Astrocyte of the spinal cord (primary cell): ENCODE results near the gene SLC66A1.

ENCODE experiments used
- DNase-seq: peaks from one replicate; pipeline ENCODE4 v3.0.0; 2011; ENCODE audit warnings: low read depth, low spot score
- H3K4me3 ChIP-seq: 2 replicates; pipeline ENCODE4 v1.5.1; 2011; ENCODE audit warnings: low read depth, mild to moderate bottlenecking, low read length, moderate library complexity
- in situ Hi-C: cut with HindIII; loops from 2 replicates; pipeline ENCODE4 v1.10.0; 2017; ENCODE audit warnings: low sequenced_read_pairs
- TF ChIP-seq, protein P1 (sequence below): IDR thresholded peaks from 2 replicates; pipeline ENCODE4 v1.5.1; 2012; ENCODE audit warnings: low read depth, mild to moderate bottlenecking, low read length, inconsistent platforms

The SLC66A1 gene

DNA sequence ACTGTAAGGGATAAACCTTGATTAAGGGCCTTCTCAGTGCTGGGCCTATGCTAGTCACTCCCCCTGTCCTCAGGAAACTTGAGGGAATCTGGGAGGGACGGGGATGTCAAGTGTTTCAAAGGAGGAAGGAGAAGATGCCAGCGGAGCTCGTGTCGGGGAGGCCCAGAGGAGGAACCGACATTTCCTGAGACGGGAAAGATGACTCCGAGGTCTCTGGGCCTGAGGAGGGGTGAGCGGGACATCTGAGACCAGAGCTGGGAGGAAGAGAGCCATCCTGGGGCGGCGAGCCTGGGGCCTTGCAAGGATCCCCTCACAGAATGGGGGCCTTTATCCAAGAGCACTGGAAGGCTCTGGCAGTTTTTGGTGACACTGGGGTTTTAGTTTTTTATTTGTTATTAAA, 10.4 kb downstream of the SLC66A1 start:
- in situ Hi-C loops, result no loop called here
- TF ChIP-seq, protein P1, sequence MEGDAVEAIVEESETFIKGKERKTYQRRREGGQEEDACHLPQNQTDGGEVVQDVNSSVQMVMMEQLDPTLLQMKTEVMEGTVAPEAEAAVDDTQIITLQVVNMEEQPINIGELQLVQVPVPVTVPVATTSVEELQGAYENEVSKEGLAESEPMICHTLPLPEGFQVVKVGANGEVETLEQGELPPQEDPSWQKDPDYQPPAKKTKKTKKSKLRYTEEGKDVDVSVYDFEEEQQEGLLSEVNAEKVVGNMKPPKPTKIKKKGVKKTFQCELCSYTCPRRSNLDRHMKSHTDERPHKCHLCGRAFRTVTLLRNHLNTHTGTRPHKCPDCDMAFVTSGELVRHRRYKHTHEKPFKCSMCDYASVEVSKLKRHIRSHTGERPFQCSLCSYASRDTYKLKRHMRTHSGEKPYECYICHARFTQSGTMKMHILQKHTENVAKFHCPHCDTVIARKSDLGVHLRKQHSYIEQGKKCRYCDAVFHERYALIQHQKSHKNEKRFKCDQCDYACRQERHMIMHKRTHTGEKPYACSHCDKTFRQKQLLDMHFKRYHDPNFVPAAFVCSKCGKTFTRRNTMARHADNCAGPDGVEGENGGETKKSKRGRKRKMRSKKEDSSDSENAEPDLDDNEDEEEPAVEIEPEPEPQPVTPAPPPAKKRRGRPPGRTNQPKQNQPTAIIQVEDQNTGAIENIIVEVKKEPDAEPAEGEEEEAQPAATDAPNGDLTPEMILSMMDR, result no peak
- no peak for DNase-seq
- H3K4me3 ChIP-seq, result no peak overlapping the region

DNA sequence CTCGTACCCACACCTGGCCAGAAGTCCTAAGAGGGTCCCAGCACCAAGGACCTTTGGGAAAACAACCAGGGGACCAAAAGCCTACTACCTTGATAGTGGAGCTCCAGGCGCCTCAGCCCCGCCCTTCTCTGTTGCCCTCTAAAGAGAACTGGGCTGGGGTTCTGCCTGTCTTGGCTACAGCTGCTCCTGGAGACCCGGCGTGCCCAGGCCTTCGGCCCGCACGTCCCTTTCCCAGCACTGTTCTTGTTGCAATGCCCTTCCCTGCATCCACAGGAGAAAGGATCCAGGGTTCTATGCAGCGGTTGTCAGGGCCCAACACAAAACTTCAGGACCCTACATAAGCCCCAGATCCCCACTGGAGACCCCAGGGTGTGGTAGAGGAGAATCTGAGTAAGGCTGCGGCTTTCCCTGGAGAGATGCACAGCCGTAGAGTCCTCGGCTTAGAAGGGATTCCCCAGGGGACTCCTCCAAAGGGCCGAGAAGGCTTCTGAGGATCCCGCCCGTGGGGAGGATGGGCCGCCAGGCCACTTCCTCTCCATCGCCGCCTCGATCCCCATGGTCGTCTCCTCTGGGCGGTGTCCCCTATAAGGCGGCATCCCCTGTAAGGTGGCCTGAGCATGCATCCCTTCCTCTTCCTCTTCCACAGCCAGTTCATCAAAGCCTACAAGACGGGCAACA, 12.0 kb downstream of the SLC66A1 start:
- in situ Hi-C loops, result no loop called here
- TF ChIP-seq, protein P1, result no peak
- H3K4me3 ChIP-seq, result no peak overlapping the region
- DNase-seq, result no peak

DNA sequence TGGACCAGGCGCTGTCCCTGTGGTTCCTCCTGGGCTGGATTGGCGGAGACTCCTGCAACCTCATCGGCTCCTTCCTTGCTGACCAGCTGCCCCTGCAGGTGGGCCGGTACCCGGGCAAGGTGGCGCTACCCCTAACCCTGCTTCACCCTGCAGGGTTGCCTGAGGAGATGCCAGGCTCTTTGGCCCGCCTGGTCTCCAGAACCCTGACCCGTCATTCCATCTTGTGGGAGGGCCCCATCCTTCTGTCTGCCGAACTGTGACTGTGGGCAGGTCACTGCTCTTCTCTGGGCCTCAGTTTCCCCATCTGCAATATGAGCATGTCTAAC, 12.5 kb downstream of the SLC66A1 start:
- in situ Hi-C loops, result no loop called here
- no peak for DNase-seq
- TF ChIP-seq, protein P1, result no peak
- no peak overlapping the region for H3K4me3 ChIP-seq

DNA sequence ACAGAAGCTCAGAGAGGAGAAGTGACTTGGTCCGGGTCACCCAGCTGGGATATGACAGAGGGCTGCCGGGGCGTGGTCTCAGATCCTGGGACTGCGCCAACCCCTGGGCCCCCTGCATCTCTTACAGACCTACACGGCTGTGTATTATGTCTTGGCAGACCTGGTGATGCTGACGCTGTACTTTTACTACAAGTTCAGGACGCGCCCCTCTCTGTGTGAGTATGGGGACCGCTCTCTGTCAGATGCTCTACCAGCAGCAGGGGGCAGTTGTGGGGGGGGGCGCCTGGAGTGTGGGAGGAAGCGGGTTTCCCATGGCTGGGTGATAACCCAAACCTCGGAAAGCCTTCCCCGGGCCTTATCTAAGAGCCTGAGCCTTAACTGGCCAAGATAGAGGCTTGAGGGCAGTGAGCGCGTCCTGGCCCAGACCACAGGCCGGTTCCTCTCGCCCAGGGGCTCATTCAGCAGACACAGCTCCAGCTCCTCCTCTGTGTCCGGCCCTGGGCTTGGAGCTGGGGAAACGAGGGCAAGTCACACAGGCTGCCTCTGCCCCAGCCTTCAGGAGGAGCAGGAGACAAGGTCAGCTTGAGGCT, 13.3 kb downstream of the SLC66A1 start:
- no peak overlapping the region for H3K4me3 ChIP-seq
- in situ Hi-C loops, result loop anchor here (25.0 kb wide), 1 partner anchor 312 kb away; the partner anchor contains the start of gene NBL1
- no peak for DNase-seq
- TF ChIP-seq, protein P1, result no peak

DNA sequence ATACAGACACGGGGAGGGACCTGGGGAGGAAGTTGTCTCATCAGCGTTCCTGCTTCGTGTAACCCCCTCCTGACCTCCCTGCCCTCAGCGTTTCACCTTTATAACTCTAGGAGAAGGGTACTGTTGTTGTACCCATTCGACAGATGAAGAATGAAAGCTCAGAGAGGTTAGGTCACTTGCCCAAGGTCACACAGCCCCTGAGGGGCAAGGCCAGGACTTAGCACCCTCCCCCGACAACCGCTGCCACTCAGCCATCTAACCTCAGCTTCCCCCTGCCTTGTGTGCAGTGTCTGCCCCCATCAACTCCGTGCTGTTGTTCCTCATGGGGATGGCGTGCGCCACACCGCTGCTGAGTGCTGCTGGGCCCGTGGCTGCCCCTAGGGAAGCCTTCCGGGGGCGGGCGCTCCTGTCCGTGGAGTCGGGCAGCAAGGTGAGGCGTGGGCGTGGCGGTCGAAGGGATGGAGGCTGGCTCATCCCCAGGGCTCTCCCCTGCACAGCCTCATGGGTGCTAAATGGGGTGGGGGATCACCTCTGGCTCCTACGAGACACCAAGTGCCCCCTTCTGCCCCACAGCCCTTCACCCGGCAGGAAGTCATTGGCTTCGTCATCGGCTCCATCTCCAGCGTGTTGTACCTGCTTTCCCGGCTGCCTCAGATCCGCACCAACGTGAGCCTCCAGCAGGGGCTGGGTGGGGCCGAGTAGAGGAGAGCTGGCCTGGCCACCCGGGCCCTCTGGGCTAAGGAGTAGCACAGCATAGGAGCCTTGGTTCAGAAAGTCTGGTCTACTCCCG, 14.0 kb downstream of the SLC66A1 start:
- TF ChIP-seq, protein P1, result no peak
- no peak overlapping the region for H3K4me3 ChIP-seq
- in situ Hi-C loops, result loop anchor here (25.0 kb wide), 1 partner anchor 311 kb away; the partner anchor contains the start of gene NBL1
- no peak for DNase-seq

DNA sequence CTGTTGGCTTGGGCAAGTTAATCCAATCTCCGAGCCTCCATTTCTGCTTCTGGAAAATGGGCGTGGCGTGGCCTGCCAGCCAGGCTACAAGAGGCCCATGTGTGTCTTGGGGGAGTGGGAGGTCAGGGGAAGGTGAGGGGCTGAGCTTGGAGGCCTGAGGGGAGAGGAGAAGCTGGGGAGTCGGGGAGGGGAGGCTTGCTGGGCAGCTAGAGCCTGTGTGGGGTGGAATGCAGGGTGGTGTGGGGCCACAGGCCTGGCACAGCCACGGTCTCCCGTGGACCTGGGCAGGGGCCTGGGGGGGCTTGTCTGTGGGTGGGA, 14.6 kb downstream of the SLC66A1 start:
- no peak for DNase-seq
- no peak overlapping the region for H3K4me3 ChIP-seq
- TF ChIP-seq, protein P1, result no peak
- in situ Hi-C loops, result loop anchor here (25.0 kb wide), 1 partner anchor 311 kb away; the partner anchor contains the start of gene NBL1
